GM12801 (cell line): ENCODE measurements around the gene PHACTR2.

Source experiments
- TF ChIP-seq, protein P1 (sequence below): IDR thresholded peaks from one replicate; pipeline ENCODE4 v1.5.1; 2011; ENCODE audit warnings: control low read depth; ENCODE audit not compliant: insufficient read length; ENCODE audit errors: extremely low read depth

PHACTR2 gene

DNA sequence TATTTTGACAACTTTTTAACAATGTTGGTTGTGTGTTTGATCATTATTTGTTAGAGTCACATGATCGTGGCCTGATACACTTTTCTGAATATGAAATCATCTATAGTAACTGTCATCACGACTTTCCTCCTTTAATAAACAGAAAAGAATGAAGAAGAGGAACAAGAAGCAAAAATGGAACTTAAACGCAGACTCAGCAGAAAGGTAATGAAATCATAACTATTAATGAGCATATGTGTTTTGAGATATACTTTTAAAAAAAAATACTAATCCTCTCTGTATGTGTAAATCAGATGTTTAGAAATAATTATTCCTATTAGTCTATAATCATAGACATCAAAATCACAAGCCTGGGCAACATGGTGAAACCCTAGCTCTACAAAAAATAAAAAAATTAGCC, 105.3 kb downstream of the PHACTR2 start:
- TF ChIP-seq, protein P1, sequence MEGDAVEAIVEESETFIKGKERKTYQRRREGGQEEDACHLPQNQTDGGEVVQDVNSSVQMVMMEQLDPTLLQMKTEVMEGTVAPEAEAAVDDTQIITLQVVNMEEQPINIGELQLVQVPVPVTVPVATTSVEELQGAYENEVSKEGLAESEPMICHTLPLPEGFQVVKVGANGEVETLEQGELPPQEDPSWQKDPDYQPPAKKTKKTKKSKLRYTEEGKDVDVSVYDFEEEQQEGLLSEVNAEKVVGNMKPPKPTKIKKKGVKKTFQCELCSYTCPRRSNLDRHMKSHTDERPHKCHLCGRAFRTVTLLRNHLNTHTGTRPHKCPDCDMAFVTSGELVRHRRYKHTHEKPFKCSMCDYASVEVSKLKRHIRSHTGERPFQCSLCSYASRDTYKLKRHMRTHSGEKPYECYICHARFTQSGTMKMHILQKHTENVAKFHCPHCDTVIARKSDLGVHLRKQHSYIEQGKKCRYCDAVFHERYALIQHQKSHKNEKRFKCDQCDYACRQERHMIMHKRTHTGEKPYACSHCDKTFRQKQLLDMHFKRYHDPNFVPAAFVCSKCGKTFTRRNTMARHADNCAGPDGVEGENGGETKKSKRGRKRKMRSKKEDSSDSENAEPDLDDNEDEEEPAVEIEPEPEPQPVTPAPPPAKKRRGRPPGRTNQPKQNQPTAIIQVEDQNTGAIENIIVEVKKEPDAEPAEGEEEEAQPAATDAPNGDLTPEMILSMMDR: no peak

- TF ChIP-seq, protein P1: no peak
Observed at GRCh38 chr6:143784316-143784715, 106.6 kb downstream of the PHACTR2 start.

- TF ChIP-seq, protein P1: no peak
Observed at GRCh38 chr6:143792402-143793279, 114.9 kb downstream of the PHACTR2 start.

DNA sequence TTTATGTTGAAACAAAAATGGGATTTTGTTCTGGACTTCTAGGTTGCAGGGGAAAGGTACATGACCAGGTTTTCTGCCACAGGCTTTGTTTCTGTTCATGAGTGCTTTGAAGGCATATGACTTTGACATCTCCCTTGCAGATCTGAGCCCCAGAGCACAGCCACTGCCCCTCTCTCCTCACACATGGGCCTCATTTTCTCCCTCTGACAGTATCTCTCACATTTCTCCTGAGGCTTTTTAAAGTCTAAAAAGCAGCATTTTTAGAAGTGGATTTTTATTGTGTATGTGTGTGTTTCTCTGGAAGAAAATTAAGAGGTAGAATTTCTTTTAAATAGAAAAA, 115.5 kb downstream of the PHACTR2 start:
- TF ChIP-seq, protein P1: no peak

- TF ChIP-seq, protein P1: no peak
Observed at GRCh38 chr6:143802833-143803565, 125.2 kb downstream of the PHACTR2 start.

DNA sequence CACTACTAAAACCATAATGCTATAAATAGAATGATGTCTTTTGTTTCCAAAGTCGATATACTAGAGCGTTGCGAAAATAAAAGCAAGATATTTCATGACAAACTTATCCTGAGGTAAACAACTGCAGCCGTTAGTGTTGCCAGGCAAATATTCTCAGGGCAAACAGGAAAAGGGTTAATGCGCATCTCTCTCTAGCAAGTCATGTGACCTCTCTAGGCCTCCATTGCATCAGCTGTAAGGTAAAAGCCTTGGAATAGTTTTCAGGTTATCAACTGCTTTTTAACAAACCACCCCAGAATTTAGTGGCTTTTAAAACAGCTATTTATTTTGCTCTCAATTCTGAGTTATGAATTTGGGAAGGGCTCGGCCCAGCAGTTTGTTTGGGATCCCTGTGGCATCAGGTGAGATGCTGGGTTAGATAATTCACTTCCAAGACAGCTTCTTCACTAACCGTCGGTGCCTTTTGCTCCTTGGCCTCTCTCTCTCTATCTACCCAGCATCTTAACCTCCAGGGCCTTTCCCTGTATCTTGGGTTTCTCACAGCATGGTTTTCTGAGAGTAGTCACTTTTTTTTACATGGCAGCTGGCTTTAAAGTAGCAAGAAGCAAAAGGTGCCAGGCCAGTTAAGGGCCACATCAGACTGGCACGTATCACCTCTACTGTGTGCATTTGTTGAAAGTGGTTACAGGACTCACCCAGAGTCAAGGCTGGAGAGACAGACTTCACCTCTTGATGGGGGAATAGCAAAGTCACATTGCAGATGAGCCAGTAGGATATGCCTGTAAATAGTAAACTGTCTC, 126.2 kb downstream of the PHACTR2 start:
- TF ChIP-seq, protein P1: no peak

DNA sequence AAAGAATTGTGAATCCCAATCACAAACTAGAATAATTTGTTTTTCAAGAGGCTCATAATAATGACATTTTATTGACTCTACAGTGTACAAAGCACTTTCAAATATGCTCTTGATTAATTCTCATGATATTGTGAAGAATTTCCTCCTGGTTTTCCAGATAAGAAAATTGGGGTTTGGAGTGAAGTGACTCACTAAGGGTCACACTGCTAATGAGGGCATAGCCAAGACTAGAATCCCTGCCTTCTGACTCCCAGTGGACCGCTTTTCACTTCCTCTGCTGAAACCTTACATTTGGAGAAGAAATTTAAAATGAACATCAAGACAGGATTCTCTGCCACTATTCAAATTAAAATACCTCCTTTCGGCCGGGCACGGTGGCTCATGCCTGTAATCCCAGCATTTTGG, 127.1 kb downstream of the PHACTR2 start:
- TF ChIP-seq, protein P1: no peak
